HG02885 (cell line): ENCODE measurements around the gene NCF4.
A peak's percentile ranks its signal among the peaks of the same experiment; 100 is the strongest.

ENCODE experiments used
- ATAC-seq: cut with Tn5 transposase; IDR thresholded peaks from one replicate; pipeline ENCODE4 v1.9.1; 2021; ENCODE audit warnings: mild to moderate bottlenecking; ENCODE audit not compliant: unreplicated experiment, poor library complexity

The NCF4 gene

GRCh38 chr22:36835903-36836302, 24.9 kb upstream of the NCF4 start:
- no peak for ATAC-seq

- ATAC-seq = no peak
These were observed 22.4 kb upstream of the NCF4 start for GRCh38 chr22:36838119-36839030.

- ATAC-seq = no peak
These were observed 21.3 kb upstream of the NCF4 start for GRCh38 chr22:36839356-36840073.

GRCh38 chr22:36840106-36840505, 20.7 kb upstream of the NCF4 start:
- ATAC-seq = no peak

GRCh38 chr22:36846271-36846670, 14.5 kb upstream of the NCF4 start:
- no peak for ATAC-seq

- ATAC-seq = no peak
These were observed 13.9 kb upstream of the NCF4 start for GRCh38 chr22:36846949-36847348.

- no peak for ATAC-seq
These were observed 10.8 kb upstream of the NCF4 start for GRCh38 chr22:36850056-36850455.

GRCh38 chr22:36850682-36851081, 10.1 kb upstream of the NCF4 start:
- no peak for ATAC-seq

- ATAC-seq = no peak
These were observed 8.5 kb upstream of the NCF4 start for GRCh38 chr22:36852056-36852973.

- no peak for ATAC-seq
These were observed 7.3 kb upstream of the NCF4 start for GRCh38 chr22:36853407-36854099.

- ATAC-seq = no peak
These were observed 5.3 kb upstream of the NCF4 start for GRCh38 chr22:36855478-36855877.

GRCh38 chr22:36856121-36856791, 4.5 kb upstream of the NCF4 start:
- peak; percentile 31 for ATAC-seq

GRCh38 chr22:36856792-36857135, 4.0 kb upstream of the NCF4 start:
- ATAC-seq = no peak

- ATAC-seq = no peak
These were observed 2.6 kb upstream of the NCF4 start for GRCh38 chr22:36858156-36858555.

- ATAC-seq = no peak
These were observed 1.8 kb upstream of the NCF4 start for GRCh38 chr22:36858966-36859365.

GRCh38 chr22:36860017-36860416, 789 bp upstream of the NCF4 start:
- no peak for ATAC-seq

GRCh38 chr22:36860438-36860820, 377 bp upstream of the NCF4 start:
- no peak for ATAC-seq

GRCh38 chr22:36862251-36863242, 1.7 kb downstream of the NCF4 start:
- ATAC-seq = no peak
